K562 (cell line): ENCODE data around the gene C2CD2. TPM values are rescaled to one million over a fixed set of nuclear protein-coding genes. Genes with fewer than 3 reads are reported as not detected.

Experiments
- ATAC-seq: fragments of 200-7000 bp; cut with Tn5 transposase; 3 replicates; pipeline ENCODE4 v1.9.1; 2020; ENCODE audit warnings: moderate library complexity
- BruUV-seq: library from RNA; stranded (reverse); fragments of 400-500 nt; replicated peaks from 2 replicates; lab custom pipeline; 2021; lab: Mats Ljungman, UMichigan
- CTCF ChIA-PET: fragments of 300-600 bp; formaldehyde crosslinking; extraction: SDS; loops from one replicate; lab custom pipeline; 2021; ENCODE audit warnings: low intra/inter-chr PET ratio; lab: Yijun Ruan, JAX
- POLR2A ChIA-PET: fragments of 300-600, 350-650 bp; sonication (Branson Sonifier 250); formaldehyde crosslinking; extraction: SDS; loops from one replicate; lab custom pipeline; 2021; ENCODE audit warnings: antibody characterized with exemption, inconsistent platforms; lab: Yijun Ruan, JAX
- DNase-seq, 4 experiments: peaks; one replicate each; pipeline versions ENCODE4 v3.0.0 to v3.0.0-alpha.2; 2011 to 2018; ENCODE audit warnings: low spot score in 3 of 4, mixed read lengths in 3 of 4; ENCODE audit errors: extremely low read depth in 1 of 4
- FAIRE-seq: peaks from 2 replicates; lab custom pipeline; 2011; peaks lifted over from hg19 to GRCh38; lab: Jason Lieb, UNC
- H2AFZ ChIP-seq: 2 replicates; pipeline ENCODE4 v1.6.0; 2011; ENCODE audit warnings: low read depth, low read length, control low read depth, inconsistent platforms
- H3K27ac ChIP-seq: fragments of 200-600 bp; 3 replicates; pipeline ENCODE4 v1.8.0; 2011; ENCODE audit warnings: low read depth, mild to moderate bottlenecking, control low read depth, inconsistent platforms, low read length, moderate library complexity, mixed read lengths; ENCODE audit errors: extremely low read depth
- H3K27me3 ChIP-seq, 2 experiments: fragments of 300-600 bp in 1 of 2; 2 replicates in 1 of 2; 3 replicates in 1 of 2; pipeline versions ENCODE4 v1.6.0 to v1.8.0; 2011; ENCODE audit warnings: inconsistent platforms in 2 of 2, low read length in 2 of 2, mild to moderate bottlenecking in 1 of 2, mixed read lengths in 1 of 2, moderate library complexity in 1 of 2; ENCODE audit not compliant: control insufficient read depth in 2 of 2, insufficient read depth in 2 of 2
- H3K36me3 ChIP-seq: fragments of 300-600 bp; 3 replicates; pipeline ENCODE4 v1.8.0; 2011; ENCODE audit warnings: mild to moderate bottlenecking, low read length, inconsistent platforms; ENCODE audit not compliant: control insufficient read depth, insufficient read depth
- H3K4me1 ChIP-seq, 2 experiments: fragments of 200-600 bp in 1 of 2; replicated peaks in 1 of 2; 2 replicates in 1 of 2; 3 replicates in 1 of 2; pipeline versions ENCODE4 v1.5.1 to v1.8.0; 2011; ENCODE audit warnings: inconsistent platforms in 2 of 2, low read length in 2 of 2, mild to moderate bottlenecking in 1 of 2, mixed read lengths in 1 of 2, moderate library complexity in 1 of 2; ENCODE audit not compliant: control insufficient read depth in 2 of 2, insufficient read depth in 2 of 2
- H3K4me2 ChIP-seq: 2 replicates; pipeline ENCODE4 v1.6.1; 2011; ENCODE audit warnings: low read length, control low read depth, inconsistent platforms, mixed read lengths; ENCODE audit not compliant: insufficient read depth
- H3K4me3 ChIP-seq: fragments of 200-600 bp; sonication (generic), shearing (Covaris generic); 2 replicates; pipeline ENCODE4 v1.5.1; 2016; ENCODE audit warnings: control low read depth, inconsistent platforms
- H3K79me2 ChIP-seq: fragments of 200-600 bp; 3 replicates; pipeline ENCODE4 v1.8.0; 2011; ENCODE audit warnings: low read length, inconsistent platforms; ENCODE audit not compliant: control insufficient read depth, insufficient read depth
- H3K9ac ChIP-seq, 2 experiments: 2 replicates each; pipeline versions ENCODE4 v1.6.0 to v1.6.1; 2011; ENCODE audit warnings: low read depth in 2 of 2, low read length in 2 of 2, control low read depth in 1 of 2, inconsistent platforms in 1 of 2, mild to moderate bottlenecking in 1 of 2, mixed read lengths in 1 of 2; ENCODE audit not compliant: insufficient read depth in 1 of 2
- H3K9me1 ChIP-seq: one replicate; pipeline ENCODE4 v1.6.0; 2011; ENCODE audit warnings: inconsistent platforms, mild to moderate bottlenecking, low read length, moderate library complexity; ENCODE audit not compliant: control insufficient read depth, insufficient read depth
- H3K9me3 ChIP-seq: replicated peaks from 2 replicates; pipeline ENCODE4 v1.5.1; 2011; ENCODE audit warnings: low read depth, low read length, inconsistent platforms; ENCODE audit not compliant: control insufficient read depth, insufficient read depth
- H4K20me1 ChIP-seq: replicated peaks from 2 replicates; pipeline ENCODE4 v1.6.1; 2011; ENCODE audit warnings: low read length, inconsistent platforms, mixed read lengths; ENCODE audit not compliant: control insufficient read depth, insufficient read depth
- ATF6 ChIP-seq: sonication (generic); formaldehyde crosslinking; IDR thresholded peaks from 2 replicates; pipeline ENCODE4 v1.4.0; 2020; ENCODE audit warnings: mild to moderate bottlenecking, missing genetic modification reagents
- GATAD2A ChIP-seq: fragments of 450-650 bp; IDR thresholded peaks from 2 replicates; pipeline ENCODE4 v1.6.1; 2017
- GTF2A2 ChIP-seq: IDR thresholded peaks from 2 replicates; pipeline ENCODE4 v1.6.1; 2016; ENCODE audit warnings: mild to moderate bottlenecking, missing genetic modification characterization, missing compliant biosample characterization
- LCOR ChIP-seq: sonication (generic); formaldehyde crosslinking; IDR thresholded peaks from 2 replicates; pipeline ENCODE4 v1.8.0; 2022; ENCODE audit warnings: mild to moderate bottlenecking, missing genetic modification reagents
- MTA2 ChIP-seq: fragments of 450-650 bp; IDR thresholded peaks from 2 replicates; pipeline ENCODE4 v1.6.1; 2016; ENCODE audit warnings: low read depth
- PTBP1 ChIP-seq: fragments of 200-400 bp; formaldehyde crosslinking; IDR thresholded peaks from 2 replicates; pipeline ENCODE4 v1.6.1; 2017; ENCODE audit warnings: low read depth, low read length
- RAD51 ChIP-seq: fragments of 450-650 bp; IDR thresholded peaks from 2 replicates; pipeline ENCODE4 v1.7.1; 2016; ENCODE audit warnings: low read depth, mild to moderate bottlenecking, borderline replicate concordance
- RB1 ChIP-seq: fragments of 450-650 bp; IDR thresholded peaks from 2 replicates; pipeline ENCODE4 v1.6.1; 2017; ENCODE audit warnings: low read depth, mild to moderate bottlenecking
- RFX5 ChIP-seq: IDR thresholded peaks from 2 replicates; pipeline ENCODE4 v1.6.1; 2011; ENCODE audit warnings: low read depth, mild to moderate bottlenecking, improper control_type of control experiment, low read length
- TCFL5 ChIP-seq: fragments of 250-450 bp; sonication (Bioruptor Pico); conservative IDR thresholded peaks from 2 replicates; pipeline ENCODE4 v1.6.1; 2021; ENCODE audit warnings: mild to moderate bottlenecking, moderate library complexity, matching md5 sums
- U2AF2 ChIP-seq: fragments of 200-400 bp; formaldehyde crosslinking; optimal IDR thresholded peaks from 2 replicates; pipeline ENCODE3; 2017; ENCODE audit warnings: low read depth, mild to moderate bottlenecking, low read length
- YBX1 ChIP-seq: fragments of 450-650 bp; IDR thresholded peaks from 2 replicates; pipeline ENCODE4 v1.7.1; 2016; ENCODE audit warnings: mild to moderate bottlenecking
- ZFX ChIP-seq: sonication (generic); formaldehyde crosslinking; IDR thresholded peaks from 2 replicates; pipeline ENCODE4 v1.8.0; 2022; ENCODE audit warnings: mild to moderate bottlenecking, missing genetic modification reagents, moderate library complexity
- ZNF124 ChIP-seq: sonication (generic); formaldehyde crosslinking; IDR thresholded peaks from 2 replicates; pipeline ENCODE4 v1.8.1; 2022; ENCODE audit warnings: missing genetic modification reagents
- ZSCAN32 ChIP-seq: fragments of 450-650 bp; formaldehyde crosslinking; IDR thresholded peaks from 2 replicates; pipeline ENCODE4 v1.4.0; 2020; ENCODE audit warnings: mild to moderate bottlenecking, moderate library complexity
- WGBS: fragments of 100-300 bp; shearing (Covaris generic); methylation state at CpG from one replicate; pipeline ENCODE4 v1.1.6; 2016; ENCODE audit warnings: low coverage, mixed read lengths; ENCODE audit not compliant: insufficient coverage; ENCODE audit errors: missing lambda C conversion rate; 5-methylcytosine and 5-hydroxymethylcytosine counted together
- in situ Hi-C: fragments of 300-500 bp; cut with MboI; formaldehyde crosslinking; loops from 4 replicates; pipeline ENCODE4 v1.15.0; 2018; ENCODE audit warnings: inconsistent platforms, mixed read lengths
- intact Hi-C: fragments of 100-400 bp; cut with micrococcal nuclease; formaldehyde crosslinking; loops from 2 replicates; pipeline ENCODE4 v1.14.2; 2022
- polyA plus RNA-seq, 8 experiments: library from polyadenylated mRNA; depleted of rRNA in 4 of 8; stranded (reverse) in 5 of 8; unstranded in 3 of 8; fragments of >200 nt; fragmentation: Nextera tagmentation in 2 of 8; fragmentation: Illumina TruSeq in 1 of 8; extraction: Ambion mirVana in 2 of 8; extraction: Trizol in 1 of 8; gene quantifications; 2 replicates each; pipeline versions ENCODE4 v1.2.1 to v1.2.3, GENCODE V29; 2011 to 2014; ENCODE audit warnings: inconsistent platforms in 1 of 8, missing spikeins in 1 of 8
- total RNA-seq, 7 experiments: library from RNA; depleted of rRNA in 6 of 7; stranded (reverse); fragments of >200 nt in 6 of 7; fragmentation: Illumina TruSeq in 2 of 7; extraction: Trizol in 2 of 7; gene quantifications; 2 replicates each; pipeline versions ENCODE4 v1.2.1 to v1.2.3, GENCODE V29; 2011 to 2021; ENCODE audit warnings: low replicate concordance in 1 of 7
- TF ChIP-seq, protein P1 (sequence below): fragments of 450-650 bp; formaldehyde crosslinking; conservative IDR thresholded peaks from 2 replicates; pipeline ENCODE4 v1.4.0; 2022; ENCODE audit warnings: mild to moderate bottlenecking, missing genetic modification characterization
- TF ChIP-seq, protein P2 (sequence below): IDR thresholded peaks from 3 replicates; pipeline ENCODE4 v1.6.1; 2011; ENCODE audit warnings: borderline replicate concordance, mild to moderate bottlenecking, moderate library complexity; ENCODE audit not compliant: insufficient read length; ENCODE audit errors: extremely low read depth

Gene C2CD2
- total and polyA plus RNA-seq, 9 of the 15 experiments (the other 6 are each of a cell fraction or from before 2014, with no cell fraction given) = 1.3 to 21.6 (median 12.1) TPM

DNA sequence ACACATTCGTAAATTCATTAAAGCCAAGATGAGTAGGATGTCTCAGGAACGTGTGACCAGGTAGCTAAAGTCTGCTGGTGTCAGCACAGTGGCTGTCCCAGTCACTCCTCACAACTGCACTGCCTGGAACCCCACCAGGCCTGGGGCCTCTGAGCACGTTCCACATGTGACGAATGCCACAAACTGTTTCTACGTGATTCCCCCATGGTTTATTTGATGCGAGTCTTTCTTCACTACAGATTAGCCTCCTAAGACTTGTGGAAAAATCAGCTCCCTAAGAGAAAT, 107.8 kb downstream of the C2CD2 start:
- Histone ChIP-seq H3K9me3 (no peaks in the 10 kb centered on the region), H3K27me3 (no peaks in the 10 kb centered on the region), H3K27ac (peak overlapping the region; percentile 66; the same call in 1 of the 3 replicates), H3K4me1 (peaks cover 14 to 23% of the 10 kb centered on the region in 2 experiments; a peak in 4 of 5 replicates), H2AFZ (no peak overlapping the region), H3K9me1 (no peaks in the 10 kb centered on the region), H3K79me2 (no peaks in the 10 kb centered on the region), H3K4me3 (no peak overlapping the region), H3K4me2 (no peak overlapping the region; the same call in 1 of the 2 replicates), H3K9ac (no peak overlapping the region), H4K20me1 (no peaks in the 10 kb centered on the region), H3K36me3 (peaks cover 30% of the 10 kb centered on the region; the same call in 2 of the 3 replicates)
- WGBS = 73% methylated on average over 6 of the region's 6 CpGs
- ChIA-PET CTCF (no interaction called here), POLR2A (interaction anchor here (0.8 to 0.9 kb wide), 2 partner anchors 10 to 33 kb away, joined by 3 to 5 read pairs; partner anchors contain the start of gene PRDM15)
- no TSS peak for BruUV-seq
- in situ Hi-C loops = no loop called here
- no peak for DNase-seq
- intact Hi-C loops = loop anchor here (2.0 kb wide), 1 partner anchor 29 kb away; no protein-coding TSS in a partner anchor
- ATAC-seq = peak; percentile 23; the same call in 1 of the 3 replicates
- FAIRE-seq = no peak
- TF ChIP-seq LCOR (CRISPR knock-in tag) (no peak), GTF2A2 (tag) (no peak), PTBP1 (no peak), GATAD2A (no peak), RB1 (no peak), RAD51 (no peak), YBX1 (no peak), TCFL5 (CRISPR knock-in tag) (no peak), U2AF2 (no peak), ZFX (no peak), ZNF124 (no peak), MTA2 (no peak), ZSCAN32 (CRISPR knock-in tag) (no peak), ATF6 (CRISPR knock-in tag) (no peak), RFX5 (no peak)
- TF ChIP-seq, protein P1, sequence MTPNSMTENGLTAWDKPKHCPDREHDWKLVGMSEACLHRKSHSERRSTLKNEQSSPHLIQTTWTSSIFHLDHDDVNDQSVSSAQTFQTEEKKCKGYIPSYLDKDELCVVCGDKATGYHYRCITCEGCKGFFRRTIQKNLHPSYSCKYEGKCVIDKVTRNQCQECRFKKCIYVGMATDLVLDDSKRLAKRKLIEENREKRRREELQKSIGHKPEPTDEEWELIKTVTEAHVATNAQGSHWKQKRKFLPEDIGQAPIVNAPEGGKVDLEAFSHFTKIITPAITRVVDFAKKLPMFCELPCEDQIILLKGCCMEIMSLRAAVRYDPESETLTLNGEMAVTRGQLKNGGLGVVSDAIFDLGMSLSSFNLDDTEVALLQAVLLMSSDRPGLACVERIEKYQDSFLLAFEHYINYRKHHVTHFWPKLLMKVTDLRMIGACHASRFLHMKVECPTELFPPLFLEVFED (CRISPR knock-in tag) = no peak
- TF ChIP-seq, protein P2, sequence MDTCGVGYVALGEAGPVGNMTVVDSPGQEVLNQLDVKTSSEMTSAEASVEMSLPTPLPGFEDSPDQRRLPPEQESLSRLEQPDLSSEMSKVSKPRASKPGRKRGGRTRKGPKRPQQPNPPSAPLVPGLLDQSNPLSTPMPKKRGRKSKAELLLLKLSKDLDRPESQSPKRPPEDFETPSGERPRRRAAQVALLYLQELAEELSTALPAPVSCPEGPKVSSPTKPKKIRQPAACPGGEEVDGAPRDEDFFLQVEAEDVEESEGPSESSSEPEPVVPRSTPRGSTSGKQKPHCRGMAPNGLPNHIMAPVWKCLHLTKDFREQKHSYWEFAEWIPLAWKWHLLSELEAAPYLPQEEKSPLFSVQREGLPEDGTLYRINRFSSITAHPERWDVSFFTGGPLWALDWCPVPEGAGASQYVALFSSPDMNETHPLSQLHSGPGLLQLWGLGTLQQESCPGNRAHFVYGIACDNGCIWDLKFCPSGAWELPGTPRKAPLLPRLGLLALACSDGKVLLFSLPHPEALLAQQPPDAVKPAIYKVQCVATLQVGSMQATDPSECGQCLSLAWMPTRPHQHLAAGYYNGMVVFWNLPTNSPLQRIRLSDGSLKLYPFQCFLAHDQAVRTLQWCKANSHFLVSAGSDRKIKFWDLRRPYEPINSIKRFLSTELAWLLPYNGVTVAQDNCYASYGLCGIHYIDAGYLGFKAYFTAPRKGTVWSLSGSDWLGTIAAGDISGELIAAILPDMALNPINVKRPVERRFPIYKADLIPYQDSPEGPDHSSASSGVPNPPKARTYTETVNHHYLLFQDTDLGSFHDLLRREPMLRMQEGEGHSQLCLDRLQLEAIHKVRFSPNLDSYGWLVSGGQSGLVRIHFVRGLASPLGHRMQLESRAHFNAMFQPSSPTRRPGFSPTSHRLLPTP = no peak
